Activated naive CD8-positive, alpha-beta T cell treated with anti-CD3 and anti-CD28 coated beads for 36 hours (primary cell): ENCODE results near the gene EZR. TPM values are rescaled to one million over a fixed set of nuclear protein-coding genes. Genes with fewer than 3 reads are reported as not detected.
A peak's percentile ranks its signal among the peaks of the same experiment; 100 is the strongest.

ENCODE experiments used
- DNase-seq: peaks from one replicate; pipeline ENCODE4 v3.0.0; 2021
- H3K27ac Mint-ChIP-seq: one replicate; pipeline ENCODE4 v1.8.0; 2022; ENCODE audit warnings: mild to moderate bottlenecking, moderate library complexity, mixed read lengths
- H3K27me3 Mint-ChIP-seq: one replicate; pipeline ENCODE4 v1.8.0; 2022; ENCODE audit warnings: mild to moderate bottlenecking, mixed read lengths
- H3K36me3 Mint-ChIP-seq: one replicate; pipeline ENCODE4 v1.8.0; 2021; ENCODE audit warnings: mild to moderate bottlenecking, mixed read lengths
- H3K4me1 Mint-ChIP-seq: one replicate; pipeline ENCODE4 v1.8.0; 2021; ENCODE audit warnings: mixed read lengths
- H3K4me3 Mint-ChIP-seq: one replicate; pipeline ENCODE4 v1.8.0; 2022; ENCODE audit warnings: mild to moderate bottlenecking, moderate library complexity, mixed read lengths
- H3K9me3 Mint-ChIP-seq: one replicate; pipeline ENCODE4 v1.8.0; 2022; ENCODE audit warnings: mixed read lengths
- total RNA-seq, 2 experiments: library from RNA; stranded (reverse); gene quantifications; one replicate each; pipeline ENCODE4 v1.2.3, GENCODE V29; 2021

The EZR gene
- total RNA-seq, 2 experiments from 2014 or later = 218 to 227 TPM

- Mint-ChIP-seq H3K9me3 (no peaks in the 10 kb centered on the region), H3K4me1 (peaks cover 23% of the 10 kb centered on the region), H3K27me3 (no peaks in the 10 kb centered on the region), H3K27ac (no peak overlapping the region), H3K4me3 (no peak overlapping the region), H3K36me3 (peaks cover 57% of the 10 kb centered on the region)
- no peak for DNase-seq
Measured at GRCh38 chr6:158783167-158783450, 36.1 kb downstream of the EZR start.

DNA sequence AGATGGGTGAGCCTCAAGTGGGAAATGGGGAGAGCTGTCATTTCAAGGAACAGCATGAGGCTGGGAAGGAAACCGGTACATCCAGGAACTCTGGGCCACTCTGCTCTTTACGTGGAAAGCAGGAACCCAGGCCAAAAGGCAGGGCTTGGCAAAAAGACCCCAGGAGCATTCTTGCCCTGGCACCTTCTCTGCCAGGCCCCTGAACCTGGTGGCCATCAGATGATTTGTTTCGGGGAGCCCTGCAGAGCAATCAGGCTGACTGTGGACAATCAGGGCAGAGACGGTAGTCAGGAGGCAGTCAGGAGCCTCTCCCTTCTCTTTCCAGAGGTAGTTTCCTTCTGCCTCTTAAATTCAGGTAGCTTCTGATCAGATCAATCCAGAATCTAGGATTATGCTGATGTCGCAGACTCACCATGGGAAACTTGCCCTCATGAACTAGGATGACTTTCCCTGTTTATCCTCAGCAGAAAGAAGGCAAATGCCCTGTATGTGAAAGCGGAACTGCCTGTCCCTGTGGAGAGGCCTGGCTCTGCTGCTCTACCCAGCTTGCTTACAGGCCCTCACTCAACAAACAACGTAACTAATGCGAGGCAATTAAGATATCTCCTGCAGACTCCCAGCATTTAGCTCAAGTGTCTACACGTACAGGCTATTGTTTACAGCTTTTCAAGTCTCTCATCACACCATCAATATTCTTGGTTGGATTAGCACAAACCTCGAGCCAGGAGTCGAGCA is 36.6 kb downstream of the EZR start:
- Mint-ChIP-seq H3K27me3 (no peaks in the 10 kb centered on the region), H3K4me3 (no peak overlapping the region), H3K36me3 (peaks cover 56% of the 10 kb centered on the region), H3K27ac (no peak overlapping the region), H3K9me3 (no peaks in the 10 kb centered on the region), H3K4me1 (peaks cover 25% of the 10 kb centered on the region)
- no peak for DNase-seq

DNA sequence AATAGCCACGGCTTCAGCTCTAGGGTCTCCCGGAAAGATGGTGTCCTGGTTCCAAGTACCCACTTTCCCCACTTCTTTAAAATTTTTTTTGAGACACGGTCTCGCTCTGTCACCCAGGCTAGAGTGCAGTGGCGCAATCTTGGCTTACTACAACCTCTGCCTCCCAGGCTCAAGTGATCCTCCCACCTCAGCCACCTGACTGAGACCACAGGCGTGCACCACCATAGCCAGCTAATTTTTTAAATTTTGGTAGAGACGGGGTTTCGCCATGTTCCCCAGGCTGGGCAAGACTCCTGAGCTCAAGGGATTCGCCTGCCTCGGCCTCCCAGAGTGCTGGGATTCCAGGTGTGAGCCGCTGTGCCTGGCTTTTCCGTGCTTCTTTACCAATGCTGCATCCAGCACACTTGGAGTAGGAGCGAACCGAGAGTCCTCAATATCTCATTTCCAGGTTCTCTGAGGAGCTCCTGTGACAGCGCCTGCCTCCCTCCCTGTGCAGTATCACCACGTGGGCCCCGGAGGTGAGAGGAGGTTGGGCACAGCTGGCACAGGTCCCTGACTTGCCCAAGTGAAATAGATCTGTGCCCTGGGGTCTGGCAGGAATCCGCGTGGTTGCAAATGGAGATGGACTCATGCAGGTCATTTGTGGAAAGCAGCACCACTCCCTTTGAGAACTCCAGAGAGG is 37.3 kb downstream of the EZR start:
- Mint-ChIP-seq H3K4me3 (no peak overlapping the region), H3K27me3 (no peaks in the 10 kb centered on the region), H3K27ac (no peak overlapping the region), H3K36me3 (peaks cover 58% of the 10 kb centered on the region), H3K4me1 (peaks cover 25% of the 10 kb centered on the region), H3K9me3 (no peaks in the 10 kb centered on the region)
- DNase-seq = no peak

DNA sequence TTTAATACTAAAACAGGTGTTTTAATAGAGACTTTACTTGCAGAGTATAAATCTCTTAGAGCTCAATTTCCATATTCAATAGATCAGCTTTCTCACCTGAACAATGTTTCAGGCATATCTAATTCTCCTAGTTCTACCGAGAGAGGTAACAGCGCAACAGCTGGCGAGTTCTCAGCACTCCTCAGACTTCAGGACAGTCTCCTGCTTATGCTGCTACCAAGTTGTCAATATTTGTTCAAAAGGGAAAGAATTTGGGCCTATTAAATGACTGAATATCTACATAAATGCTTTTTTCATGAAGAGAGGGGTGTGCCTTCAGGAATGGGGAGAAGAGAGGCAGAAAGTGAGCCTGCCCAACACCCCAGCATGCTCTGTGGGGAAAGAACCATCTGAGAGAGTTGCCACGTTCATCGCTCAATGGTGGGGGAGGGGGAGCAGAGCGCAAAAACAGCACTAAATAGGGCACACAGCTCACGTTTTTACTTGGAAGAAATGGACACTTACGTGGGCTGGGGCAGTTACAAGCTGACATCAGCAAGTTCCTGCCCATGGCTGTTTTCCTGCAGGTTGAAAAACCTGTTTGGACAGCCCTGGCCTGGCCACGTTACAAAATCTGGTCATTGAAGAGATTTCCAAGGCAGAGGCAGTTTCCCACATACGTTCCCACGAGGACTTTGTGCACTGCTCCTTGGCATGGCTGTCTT is 38.0 kb downstream of the EZR start:
- peaks cover 27% of the 10 kb centered on the region for H3K4me1 Mint-ChIP-seq

DNA sequence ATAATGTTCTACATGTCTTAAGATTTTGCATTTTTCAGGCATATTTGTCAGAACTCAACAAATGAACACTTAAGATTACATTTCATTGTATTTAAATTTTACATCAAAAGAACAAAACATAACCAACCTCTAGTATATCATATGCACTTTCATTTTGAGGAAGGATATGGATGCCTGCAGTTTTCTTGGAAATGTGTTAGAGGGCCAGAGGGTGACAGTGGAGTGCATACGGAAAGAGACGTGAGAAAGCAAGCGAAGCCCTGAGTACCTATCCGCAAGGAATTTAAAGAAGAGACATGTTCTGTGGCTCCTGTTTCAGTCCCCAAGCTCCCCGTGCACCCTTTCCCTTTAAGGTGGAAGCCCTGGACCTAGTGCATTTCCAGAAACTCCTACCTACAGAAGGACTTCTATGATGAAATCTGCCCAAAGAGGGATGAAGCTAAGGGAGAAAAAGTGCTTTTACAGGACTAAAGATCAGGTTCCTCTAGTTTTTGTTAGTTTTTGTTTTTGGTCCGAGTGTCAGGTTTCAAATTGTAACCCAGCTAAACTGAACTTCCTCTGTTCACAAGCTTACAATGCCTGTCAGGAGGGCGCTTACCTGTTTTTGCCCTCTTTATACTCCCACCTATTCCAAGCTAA is 38.8 kb downstream of the EZR start:
- H3K9me3 Mint-ChIP-seq = no peaks in the 10 kb centered on the region
- no peaks in the 10 kb centered on the region for H3K27me3 Mint-ChIP-seq
- no peak overlapping the region for H3K4me3 Mint-ChIP-seq
- H3K4me1 Mint-ChIP-seq = peaks cover 26% of the 10 kb centered on the region
- H3K27ac Mint-ChIP-seq = no peak overlapping the region
- H3K36me3 Mint-ChIP-seq = peaks cover 56% of the 10 kb centered on the region
- DNase-seq = no peak

More for the DNA sequence above, 38.0 kb downstream of the EZR start:
- Mint-ChIP-seq H3K9me3 (no peaks in the 10 kb centered on the region), H3K36me3 (peaks cover 55% of the 10 kb centered on the region), H3K27me3 (no peaks in the 10 kb centered on the region), H3K4me3 (no peak overlapping the region), H3K27ac (no peak overlapping the region)
- DNase-seq = no peak

- Mint-ChIP-seq H3K27ac (no peak overlapping the region), H3K4me1 (peaks cover 39% of the 10 kb centered on the region), H3K36me3 (peaks cover 48% of the 10 kb centered on the region), H3K4me3 (no peak overlapping the region), H3K9me3 (no peaks in the 10 kb centered on the region), H3K27me3 (no peaks in the 10 kb centered on the region)
- no peak for DNase-seq
Measured at GRCh38 chr6:158778005-158778527, 41.1 kb downstream of the EZR start.

DNA sequence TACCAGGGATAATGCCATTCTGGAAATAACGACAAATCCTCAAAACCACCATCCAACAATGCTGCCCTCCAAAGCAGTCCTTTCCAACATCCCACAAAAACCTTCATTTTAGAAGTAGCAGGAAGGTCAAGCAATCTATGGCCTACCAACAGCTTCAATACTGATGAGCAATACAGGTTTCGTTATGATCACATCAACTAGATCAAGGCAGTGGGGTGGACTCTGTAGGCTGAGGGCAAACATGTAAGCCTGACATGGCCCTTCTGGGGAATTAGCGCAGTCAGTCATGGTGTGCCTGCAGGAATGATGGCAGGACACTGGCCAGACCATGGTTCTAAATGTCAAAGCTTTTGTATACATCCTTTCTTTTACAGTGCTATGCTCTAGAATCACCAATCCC is 41.7 kb downstream of the EZR start:
- no peaks in the 10 kb centered on the region for H3K27me3 Mint-ChIP-seq
- peak overlapping the region; percentile 52 for H3K27ac Mint-ChIP-seq
- no peaks in the 10 kb centered on the region for H3K9me3 Mint-ChIP-seq
- peaks cover 44% of the 10 kb centered on the region for H3K4me1 Mint-ChIP-seq
- no peak overlapping the region for H3K4me3 Mint-ChIP-seq
- peaks cover 48% of the 10 kb centered on the region for H3K36me3 Mint-ChIP-seq
- no peak for DNase-seq

DNA sequence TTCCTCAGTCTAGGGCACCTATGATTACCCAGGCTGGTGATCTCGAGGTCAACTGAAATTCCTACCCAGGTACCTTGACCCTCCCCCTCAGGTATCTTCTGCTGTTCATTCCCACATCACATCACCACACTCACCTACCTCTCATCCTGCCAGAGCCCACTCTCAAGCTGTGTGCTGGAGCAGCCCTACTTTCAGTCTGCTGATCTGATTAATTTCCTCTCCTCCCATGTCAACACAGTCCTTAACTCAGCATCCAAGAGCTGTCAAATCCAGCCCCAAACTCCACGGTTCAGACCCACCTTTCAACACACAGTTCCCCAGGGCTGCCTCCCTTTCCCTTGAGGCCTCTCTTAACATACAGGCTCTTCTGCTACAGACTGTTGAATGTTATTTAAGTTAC is 42.4 kb downstream of the EZR start:
- Mint-ChIP-seq H3K4me1 (peaks cover 51% of the 10 kb centered on the region), H3K27ac (peak overlapping the region; percentile 0), H3K4me3 (no peak overlapping the region), H3K36me3 (peaks cover 46% of the 10 kb centered on the region), H3K9me3 (no peaks in the 10 kb centered on the region), H3K27me3 (no peaks in the 10 kb centered on the region)
- DNase-seq = no peak

GRCh38 chr6:158775832-158776231 is 43.3 kb downstream of the EZR start:
- H3K4me1 Mint-ChIP-seq = peaks cover 56% of the 10 kb centered on the region
- DNase-seq = no peak
- H3K27ac Mint-ChIP-seq = peak overlapping the region; percentile 3
- peaks cover 46% of the 10 kb centered on the region for H3K36me3 Mint-ChIP-seq
- no peaks in the 10 kb centered on the region for H3K9me3 Mint-ChIP-seq
- no peaks in the 10 kb centered on the region for H3K27me3 Mint-ChIP-seq
- no peak overlapping the region for H3K4me3 Mint-ChIP-seq

- Mint-ChIP-seq H3K9me3 (no peaks in the 10 kb centered on the region), H3K27me3 (no peaks in the 10 kb centered on the region), H3K4me1 (peaks cover 62% of the 10 kb centered on the region)
Measured at GRCh38 chr6:158774717-158775449, 44.3 kb downstream of the EZR start.

DNA sequence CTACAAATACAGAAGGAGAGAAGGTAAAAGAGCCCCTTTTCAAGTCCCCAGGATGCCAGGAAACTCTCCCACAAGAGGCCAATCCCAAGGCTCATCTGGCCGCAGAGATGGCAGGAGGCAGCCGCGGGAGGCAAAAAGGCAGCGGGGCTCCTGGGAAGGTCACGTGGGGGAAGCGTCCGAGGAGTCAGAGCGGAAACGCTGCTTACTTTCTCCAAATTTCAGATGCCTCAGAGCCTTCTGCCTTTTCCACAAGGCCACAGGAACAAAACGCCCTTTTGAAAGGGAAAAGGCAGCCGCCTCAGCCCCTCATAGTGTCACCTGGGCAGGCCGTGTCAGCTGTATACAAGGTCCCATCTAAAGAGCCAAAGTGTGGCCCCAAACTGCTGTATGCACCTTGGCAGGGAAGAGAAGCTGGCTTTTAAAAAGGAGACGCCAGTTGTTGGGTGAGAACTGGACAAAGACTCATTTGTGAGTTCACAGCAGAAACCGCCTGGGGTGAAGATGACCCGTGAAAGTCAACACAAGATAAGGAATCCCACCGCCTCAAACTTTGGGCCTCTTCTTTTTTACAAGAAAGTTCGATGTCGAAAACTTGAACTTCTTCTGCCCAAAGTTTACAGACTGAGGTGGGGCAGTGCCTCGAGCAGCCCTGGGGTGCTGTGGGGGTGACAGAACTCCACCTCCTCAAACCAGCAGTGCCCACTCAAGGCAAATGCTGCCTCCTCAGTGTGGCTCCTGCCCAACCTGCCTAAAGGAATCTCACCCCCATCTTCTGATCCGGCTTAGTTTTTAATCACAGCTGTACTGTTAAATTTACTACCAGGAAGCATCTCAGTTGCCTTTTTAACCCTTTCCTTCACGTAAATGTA is 45.4 kb downstream of the EZR start:
- H3K27ac Mint-ChIP-seq = no peak overlapping the region
- peaks cover 51% of the 10 kb centered on the region for H3K36me3 Mint-ChIP-seq
- no peak for DNase-seq
- H3K9me3 Mint-ChIP-seq = no peaks in the 10 kb centered on the region
- H3K27me3 Mint-ChIP-seq = no peaks in the 10 kb centered on the region
- H3K4me3 Mint-ChIP-seq = no peak overlapping the region
- H3K4me1 Mint-ChIP-seq = peaks cover 65% of the 10 kb centered on the region

More at GRCh38 chr6:158774717-158775449, 44.3 kb downstream of the EZR start:
- Mint-ChIP-seq H3K4me3 (no peak overlapping the region), H3K36me3 (peaks cover 49% of the 10 kb centered on the region), H3K27ac (peak overlapping the region; percentile 20)
- DNase-seq = no peak

DNA sequence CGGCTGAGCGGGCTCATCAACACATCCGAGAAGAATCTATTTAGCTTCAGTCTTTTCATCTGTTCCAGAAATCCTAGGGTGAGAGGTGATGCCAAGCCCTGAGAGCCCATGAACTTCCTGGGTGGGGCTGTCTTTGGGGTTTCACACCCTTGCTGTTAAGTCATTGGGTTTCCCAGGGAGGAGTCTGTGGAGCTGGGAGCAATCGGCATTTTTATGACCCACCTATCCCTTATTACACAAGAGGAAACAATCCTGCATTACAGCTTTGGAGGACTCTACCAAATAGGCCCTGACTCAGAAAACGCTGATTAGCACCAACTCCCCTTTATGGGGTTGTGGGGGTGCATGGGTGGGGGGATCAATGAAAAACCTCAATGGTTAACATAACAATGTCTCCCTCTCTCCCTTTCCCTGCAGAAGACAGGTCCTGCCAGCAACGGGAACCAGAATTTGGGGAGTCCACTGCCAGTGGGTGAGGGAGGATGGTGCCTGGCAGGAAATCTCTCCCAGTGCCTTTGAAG is 46.3 kb downstream of the EZR start:
- Mint-ChIP-seq H3K4me3 (no peak overlapping the region), H3K9me3 (no peaks in the 10 kb centered on the region), H3K36me3 (peaks cover 48% of the 10 kb centered on the region), H3K27me3 (no peaks in the 10 kb centered on the region), H3K4me1 (peaks cover 60% of the 10 kb centered on the region), H3K27ac (peak overlapping the region; percentile 84)
- DNase-seq = no peak

DNA sequence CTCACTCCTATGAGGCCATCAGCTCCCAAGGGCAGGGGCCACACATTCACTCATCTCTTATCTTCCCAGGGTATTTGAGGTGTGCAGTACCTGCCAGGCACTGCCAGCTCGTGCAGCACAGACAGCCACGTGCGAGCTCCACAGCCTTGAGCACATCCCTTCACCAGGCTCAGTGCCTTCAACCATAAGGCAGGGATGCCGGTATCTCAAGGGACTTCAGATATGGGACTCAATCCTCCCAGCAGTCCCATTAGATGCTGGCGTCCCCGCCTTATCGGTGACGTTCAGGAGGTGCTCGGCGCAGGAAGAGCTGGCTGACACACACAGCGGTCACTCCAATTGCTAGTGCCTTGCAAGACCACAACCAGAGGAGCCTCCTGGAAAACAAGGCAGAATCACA is 47.0 kb downstream of the EZR start:
- peaks cover 56% of the 10 kb centered on the region for H3K4me1 Mint-ChIP-seq
- no peaks in the 10 kb centered on the region for H3K27me3 Mint-ChIP-seq
- no peaks in the 10 kb centered on the region for H3K9me3 Mint-ChIP-seq
- H3K4me3 Mint-ChIP-seq = peak overlapping the region; percentile 26
- H3K36me3 Mint-ChIP-seq = peaks cover 48% of the 10 kb centered on the region
- no peak for DNase-seq
- H3K27ac Mint-ChIP-seq = peak overlapping the region; percentile 84
